Measurements from ENCODE around the gene TM4SF4.

DNA sequence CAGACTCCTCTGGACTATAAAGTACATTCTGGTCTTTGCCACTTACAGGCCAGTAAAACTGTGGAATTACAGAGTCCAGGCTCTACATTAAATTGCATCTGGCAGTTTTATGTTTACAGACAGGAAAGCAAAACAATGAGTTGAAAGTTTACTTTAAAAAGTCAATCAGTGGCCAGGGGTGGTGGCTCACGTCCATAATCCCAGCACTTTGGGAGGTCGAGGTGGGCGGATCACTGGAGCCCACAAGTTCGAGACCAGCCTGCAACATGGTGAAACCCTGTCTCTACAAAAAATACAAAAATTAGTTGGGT lies 53.8 kb downstream of the TM4SF4 start:
- TF ChIP-seq EZH2 (optimal IDR thresholded peaks at IDR 0.05; ENCODE audit: low read depth, low read length) (no peak), EZH2phosphoT487 (IDR thresholded peaks at IDR 0.05; ENCODE audit: low read length) (no peak)
- TF ChIP-seq, protein P1, sequence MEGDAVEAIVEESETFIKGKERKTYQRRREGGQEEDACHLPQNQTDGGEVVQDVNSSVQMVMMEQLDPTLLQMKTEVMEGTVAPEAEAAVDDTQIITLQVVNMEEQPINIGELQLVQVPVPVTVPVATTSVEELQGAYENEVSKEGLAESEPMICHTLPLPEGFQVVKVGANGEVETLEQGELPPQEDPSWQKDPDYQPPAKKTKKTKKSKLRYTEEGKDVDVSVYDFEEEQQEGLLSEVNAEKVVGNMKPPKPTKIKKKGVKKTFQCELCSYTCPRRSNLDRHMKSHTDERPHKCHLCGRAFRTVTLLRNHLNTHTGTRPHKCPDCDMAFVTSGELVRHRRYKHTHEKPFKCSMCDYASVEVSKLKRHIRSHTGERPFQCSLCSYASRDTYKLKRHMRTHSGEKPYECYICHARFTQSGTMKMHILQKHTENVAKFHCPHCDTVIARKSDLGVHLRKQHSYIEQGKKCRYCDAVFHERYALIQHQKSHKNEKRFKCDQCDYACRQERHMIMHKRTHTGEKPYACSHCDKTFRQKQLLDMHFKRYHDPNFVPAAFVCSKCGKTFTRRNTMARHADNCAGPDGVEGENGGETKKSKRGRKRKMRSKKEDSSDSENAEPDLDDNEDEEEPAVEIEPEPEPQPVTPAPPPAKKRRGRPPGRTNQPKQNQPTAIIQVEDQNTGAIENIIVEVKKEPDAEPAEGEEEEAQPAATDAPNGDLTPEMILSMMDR (IDR thresholded peaks at IDR 0.05; ENCODE audit: low read length): no peak
